Measurements from ENCODE around the gene OLFML3.

Gene OLFML3

DNA sequence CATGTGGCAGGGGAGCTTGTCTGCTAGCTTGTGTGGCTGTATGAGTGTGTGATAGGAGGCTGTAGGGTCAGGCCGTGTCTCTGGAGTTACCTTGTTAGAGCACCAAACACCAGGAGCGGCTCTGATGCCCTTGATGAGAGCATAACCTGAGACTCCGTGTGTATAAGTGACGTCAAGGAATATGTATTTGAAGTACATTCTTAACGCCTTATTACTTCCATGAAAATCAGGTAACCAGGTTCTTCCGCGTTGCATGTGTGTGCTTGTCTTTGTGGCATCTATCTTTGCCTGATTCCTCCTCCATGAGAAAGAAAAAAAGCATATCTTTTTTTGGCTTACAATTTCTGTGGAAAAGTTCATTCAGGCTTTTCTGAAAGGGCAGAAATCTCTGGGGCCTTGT is 4.6 kb downstream of the OLFML3 start:
- Histone ChIP-seq H3K27me3 (ENCODE audit: control insufficient read depth, insufficient read depth, low read length) (no peaks in the 10 kb centered on the region), H3K36me3 (ENCODE audit: control insufficient read depth, insufficient read depth, low read length) (no peaks in the 10 kb centered on the region), H3K4me1 (ENCODE audit: control insufficient read depth, insufficient read depth, low read length) (peaks cover 36% of the 10 kb centered on the region), H3K9ac (ENCODE audit: low read length) (no peak overlapping the region), H3K4me3 (ENCODE audit: low read length) (peak overlapping the region; percentile 63), H3K27ac (ENCODE audit: low read depth, low read length) (peak overlapping the region; percentile 81)

DNA sequence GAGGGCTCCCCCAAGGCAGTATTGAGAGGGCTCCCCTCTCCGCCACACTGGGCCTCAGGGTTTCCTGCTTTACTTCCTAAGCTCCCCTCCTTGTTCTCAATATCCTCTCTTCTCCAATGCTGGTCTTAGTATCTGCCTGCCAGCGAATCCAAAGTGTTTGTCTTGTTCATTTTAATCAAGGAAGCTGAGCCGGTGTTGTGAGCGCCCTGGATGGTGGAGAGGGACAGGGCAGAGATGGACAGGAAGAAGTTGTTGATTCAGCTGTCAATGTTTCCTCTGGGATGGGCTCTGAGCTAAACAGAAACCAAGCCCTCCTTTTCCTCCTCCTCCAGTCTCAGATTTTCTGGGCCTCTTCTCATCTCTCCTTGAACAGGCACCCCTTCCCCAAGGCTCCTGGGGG is 5.4 kb downstream of the OLFML3 start:
- no peak overlapping the region for H3K9ac ChIP-seq (ENCODE audit: low read length)

DNA sequence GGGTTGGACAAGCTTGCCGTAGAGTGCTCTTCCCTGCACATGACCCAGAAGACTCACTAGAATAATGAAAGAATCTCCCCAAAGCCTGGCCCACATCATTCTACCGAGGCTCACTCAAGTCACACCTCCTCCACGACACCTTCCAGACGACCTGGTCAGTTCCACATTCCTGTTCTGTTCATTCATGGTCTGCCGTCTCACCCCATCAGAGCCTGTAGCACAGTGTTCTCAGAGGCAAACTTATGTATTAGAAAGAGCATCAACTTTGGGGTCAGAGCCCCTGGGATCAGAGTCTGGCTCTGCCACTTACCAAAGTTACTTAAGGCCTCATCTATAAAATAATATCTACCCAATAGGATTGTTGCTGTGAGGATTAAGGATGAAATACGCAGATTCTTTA is 7.5 kb downstream of the OLFML3 start:
- H3K36me3 ChIP-seq (ENCODE audit: control insufficient read depth, insufficient read depth, low read length): no peaks in the 10 kb centered on the region
- H3K9ac ChIP-seq (ENCODE audit: low read length): no peak overlapping the region
- H3K4me1 ChIP-seq (ENCODE audit: control insufficient read depth, insufficient read depth, low read length): peaks cover 23% of the 10 kb centered on the region
- no peaks in the 10 kb centered on the region for H3K27me3 ChIP-seq (ENCODE audit: control insufficient read depth, insufficient read depth, low read length)
- H3K4me3 ChIP-seq (ENCODE audit: low read length): no peak overlapping the region
- no peak overlapping the region for H3K27ac ChIP-seq (ENCODE audit: low read depth, low read length)

More for the DNA sequence above, 5.4 kb downstream of the OLFML3 start:
- Histone ChIP-seq H3K36me3 (ENCODE audit: control insufficient read depth, insufficient read depth, low read length) (no peaks in the 10 kb centered on the region), H3K4me3 (ENCODE audit: low read length) (no peak overlapping the region), H3K27me3 (ENCODE audit: control insufficient read depth, insufficient read depth, low read length) (no peaks in the 10 kb centered on the region), H3K4me1 (ENCODE audit: control insufficient read depth, insufficient read depth, low read length) (peaks cover 36% of the 10 kb centered on the region), H3K27ac (ENCODE audit: low read depth, low read length) (no peak overlapping the region)

DNA sequence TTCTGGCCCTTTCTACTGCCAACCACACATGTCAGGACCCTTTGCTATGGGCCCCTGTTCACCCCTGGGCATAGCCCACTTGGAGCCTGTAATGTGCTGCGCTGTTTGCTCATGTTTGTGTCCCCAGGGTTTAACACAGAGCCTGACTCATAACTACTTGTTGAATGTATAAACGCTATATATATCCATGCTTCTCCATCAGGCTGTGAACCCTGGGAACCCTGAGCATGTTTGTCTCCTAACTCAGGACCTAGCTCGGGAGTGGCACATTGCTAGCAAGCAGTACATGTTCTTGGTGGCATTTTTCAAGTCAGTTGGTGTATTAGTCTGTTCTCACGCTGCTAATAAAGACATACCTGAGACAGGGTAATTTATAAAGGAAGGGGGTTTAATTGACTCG is 8.0 kb downstream of the OLFML3 start:
- Histone ChIP-seq H3K27me3 (ENCODE audit: control insufficient read depth, insufficient read depth, low read length) (no peaks in the 10 kb centered on the region), H3K27ac (ENCODE audit: low read depth, low read length) (no peak overlapping the region), H3K4me1 (ENCODE audit: control insufficient read depth, insufficient read depth, low read length) (peaks cover 19% of the 10 kb centered on the region), H3K36me3 (ENCODE audit: control insufficient read depth, insufficient read depth, low read length) (no peaks in the 10 kb centered on the region), H3K9ac (ENCODE audit: low read length) (no peak overlapping the region), H3K4me3 (ENCODE audit: low read length) (no peak overlapping the region)

DNA sequence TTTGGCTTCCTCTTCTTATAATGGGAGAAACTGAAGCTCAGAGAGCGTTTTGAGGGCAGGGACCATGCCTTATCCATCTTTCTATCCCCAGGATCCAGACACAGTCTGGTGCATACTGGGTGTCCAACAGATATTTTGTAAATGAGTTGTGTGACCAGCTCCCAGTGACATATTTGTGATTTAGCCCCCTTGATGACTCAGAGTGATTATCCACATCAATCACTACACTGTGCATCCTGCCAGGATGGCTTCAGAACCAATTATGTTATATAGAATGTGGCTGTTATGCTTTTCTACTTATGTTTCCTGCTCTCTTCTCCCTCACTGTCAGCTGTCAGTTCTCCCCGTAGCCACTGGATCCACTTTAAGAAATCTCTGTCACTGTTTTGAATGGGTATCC is 11.3 kb downstream of the OLFML3 start:
- Histone ChIP-seq H3K9ac (ENCODE audit: low read length) (no peak overlapping the region), H3K4me1 (ENCODE audit: control insufficient read depth, insufficient read depth, low read length) (no peaks in the 10 kb centered on the region), H3K27me3 (ENCODE audit: control insufficient read depth, insufficient read depth, low read length) (no peaks in the 10 kb centered on the region), H3K27ac (ENCODE audit: low read depth, low read length) (no peak overlapping the region), H3K36me3 (ENCODE audit: control insufficient read depth, insufficient read depth, low read length) (no peaks in the 10 kb centered on the region), H3K4me3 (ENCODE audit: low read length) (no peak overlapping the region)

DNA sequence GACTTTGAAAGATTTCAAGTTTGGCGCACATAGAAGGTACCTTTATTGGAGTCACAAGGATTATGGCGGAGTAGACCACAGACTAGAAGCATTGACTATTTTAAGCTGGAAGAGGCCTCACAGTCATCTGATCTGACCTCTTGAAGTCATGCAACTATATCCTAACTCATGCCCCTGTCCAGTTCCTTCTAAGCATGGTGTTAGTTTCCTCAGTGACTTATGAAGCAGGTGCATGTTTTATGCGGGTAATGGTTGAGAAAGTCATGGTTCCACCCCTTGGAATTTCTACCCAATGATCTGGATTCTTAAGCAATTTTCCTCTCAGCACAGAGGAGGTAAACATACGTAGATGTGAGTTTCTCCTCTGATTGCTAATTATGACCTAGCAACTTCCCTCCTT is 11.7 kb downstream of the OLFML3 start:
- H3K27me3 ChIP-seq (ENCODE audit: control insufficient read depth, insufficient read depth, low read length): no peaks in the 10 kb centered on the region
- no peaks in the 10 kb centered on the region for H3K4me1 ChIP-seq (ENCODE audit: control insufficient read depth, insufficient read depth, low read length)
- H3K4me3 ChIP-seq (ENCODE audit: low read length): no peak overlapping the region
- H3K27ac ChIP-seq (ENCODE audit: low read depth, low read length): no peak overlapping the region
- no peaks in the 10 kb centered on the region for H3K36me3 ChIP-seq (ENCODE audit: control insufficient read depth, insufficient read depth, low read length)
- H3K9ac ChIP-seq (ENCODE audit: low read length): no peak overlapping the region

DNA sequence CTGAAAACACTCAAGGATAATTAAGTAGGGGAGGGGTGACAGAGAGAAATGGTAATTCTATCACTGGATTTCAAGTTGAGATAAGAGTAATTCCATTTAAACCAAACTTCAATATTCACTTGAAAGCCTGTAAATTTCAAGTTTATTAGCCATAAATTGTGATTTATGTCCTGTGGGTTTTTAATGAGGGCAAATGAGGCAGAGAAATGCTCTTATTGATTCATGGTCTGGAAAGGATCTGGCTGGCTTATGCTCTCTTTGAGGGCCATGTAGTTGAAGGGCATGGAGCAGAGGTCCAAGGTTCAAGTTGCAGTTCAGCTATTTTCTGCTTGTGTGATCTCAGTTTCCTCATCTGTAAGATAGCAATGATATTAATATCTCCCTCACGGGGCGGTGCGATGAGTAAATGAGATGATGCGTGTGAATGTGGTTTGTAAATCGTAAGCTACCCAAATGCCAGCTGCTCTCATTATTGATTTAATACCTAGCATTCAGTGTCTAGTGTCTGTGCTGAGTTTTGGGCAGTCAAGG is 12.3 kb downstream of the OLFML3 start:
- H3K9ac ChIP-seq (ENCODE audit: low read length): no peak overlapping the region

DNA sequence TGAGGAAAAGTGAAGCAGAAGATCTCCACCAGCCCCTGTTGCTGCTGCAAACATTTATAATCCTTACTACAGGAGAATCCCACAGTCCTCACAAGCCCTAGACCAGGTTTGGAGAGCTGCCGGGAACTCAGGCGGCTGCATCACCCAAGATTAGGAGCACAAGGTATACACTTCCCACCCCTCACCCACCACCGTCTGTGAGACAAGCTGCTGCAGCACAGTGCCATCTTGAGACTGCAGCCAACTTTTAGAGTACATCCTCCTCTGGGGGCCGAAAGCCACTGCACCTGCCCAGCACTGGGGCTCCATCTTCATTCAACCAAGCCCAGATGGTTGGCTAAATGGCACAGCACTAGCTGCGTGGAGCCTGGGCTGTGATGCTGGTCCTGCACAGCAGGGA is 13.8 kb downstream of the OLFML3 start:
- no peaks in the 10 kb centered on the region for H3K27me3 ChIP-seq (ENCODE audit: control insufficient read depth, insufficient read depth, low read length)
- no peaks in the 10 kb centered on the region for H3K4me1 ChIP-seq (ENCODE audit: control insufficient read depth, insufficient read depth, low read length)
- no peaks in the 10 kb centered on the region for H3K36me3 ChIP-seq (ENCODE audit: control insufficient read depth, insufficient read depth, low read length)
- H3K4me3 ChIP-seq (ENCODE audit: low read length): no peak overlapping the region
- H3K9ac ChIP-seq (ENCODE audit: low read length): no peak overlapping the region
- H3K27ac ChIP-seq (ENCODE audit: low read depth, low read length): no peak overlapping the region

More for the DNA sequence above, 12.3 kb downstream of the OLFML3 start:
- no peaks in the 10 kb centered on the region for H3K27me3 ChIP-seq (ENCODE audit: control insufficient read depth, insufficient read depth, low read length)
- no peak overlapping the region for H3K27ac ChIP-seq (ENCODE audit: low read depth, low read length)
- H3K4me1 ChIP-seq (ENCODE audit: control insufficient read depth, insufficient read depth, low read length): no peaks in the 10 kb centered on the region
- H3K36me3 ChIP-seq (ENCODE audit: control insufficient read depth, insufficient read depth, low read length): no peaks in the 10 kb centered on the region
- no peak overlapping the region for H3K4me3 ChIP-seq (ENCODE audit: low read length)

DNA sequence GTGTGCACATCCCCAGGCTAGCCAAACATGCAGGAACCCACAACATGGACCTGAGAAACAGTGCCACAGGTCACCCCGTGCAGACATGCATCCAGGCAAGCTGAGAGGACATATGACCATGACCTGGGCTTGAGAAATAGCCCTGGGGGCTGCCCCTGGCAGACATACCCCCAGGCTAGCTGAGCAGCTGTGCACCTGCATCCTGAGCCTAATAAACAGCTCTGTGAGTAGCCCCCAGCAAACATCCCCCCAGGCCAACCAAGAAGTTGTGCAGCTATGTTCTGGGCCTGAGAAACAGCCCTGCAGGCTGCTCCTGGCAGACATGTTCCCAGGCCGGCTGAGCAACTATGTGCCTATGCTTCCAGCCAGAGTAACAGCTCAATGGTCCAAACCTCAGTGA is 14.5 kb downstream of the OLFML3 start:
- Histone ChIP-seq H3K27me3 (ENCODE audit: control insufficient read depth, insufficient read depth, low read length) (no peaks in the 10 kb centered on the region), H3K36me3 (ENCODE audit: control insufficient read depth, insufficient read depth, low read length) (no peaks in the 10 kb centered on the region), H3K4me1 (ENCODE audit: control insufficient read depth, insufficient read depth, low read length) (no peaks in the 10 kb centered on the region), H3K4me3 (ENCODE audit: low read length) (no peak overlapping the region), H3K27ac (ENCODE audit: low read depth, low read length) (no peak overlapping the region), H3K9ac (ENCODE audit: low read length) (no peak overlapping the region)

DNA sequence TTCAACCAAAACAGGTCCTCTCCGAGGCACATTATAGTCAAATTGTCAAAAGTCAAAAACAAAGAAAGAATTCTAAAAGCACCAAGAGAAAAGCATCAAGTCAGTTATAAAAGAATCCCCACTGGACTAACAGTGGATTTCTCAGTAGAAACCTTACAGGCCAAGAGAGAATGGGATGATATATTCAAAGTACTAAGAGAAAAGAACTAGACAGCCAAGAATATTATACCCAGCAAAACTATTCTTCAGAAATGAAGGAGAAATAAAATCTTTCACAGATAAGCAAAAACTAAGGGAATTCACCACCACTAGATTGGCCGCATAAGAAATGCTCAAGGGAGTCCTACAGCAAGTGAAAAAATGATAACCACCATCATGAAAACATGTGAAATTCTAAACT is 16.1 kb downstream of the OLFML3 start:
- no peaks in the 10 kb centered on the region for H3K36me3 ChIP-seq (ENCODE audit: control insufficient read depth, insufficient read depth, low read length)
- H3K9ac ChIP-seq (ENCODE audit: low read length): no peak overlapping the region
- H3K4me1 ChIP-seq (ENCODE audit: control insufficient read depth, insufficient read depth, low read length): no peaks in the 10 kb centered on the region
- no peak overlapping the region for H3K4me3 ChIP-seq (ENCODE audit: low read length)
- no peak overlapping the region for H3K27ac ChIP-seq (ENCODE audit: low read depth, low read length)
- no peaks in the 10 kb centered on the region for H3K27me3 ChIP-seq (ENCODE audit: control insufficient read depth, insufficient read depth, low read length)

DNA sequence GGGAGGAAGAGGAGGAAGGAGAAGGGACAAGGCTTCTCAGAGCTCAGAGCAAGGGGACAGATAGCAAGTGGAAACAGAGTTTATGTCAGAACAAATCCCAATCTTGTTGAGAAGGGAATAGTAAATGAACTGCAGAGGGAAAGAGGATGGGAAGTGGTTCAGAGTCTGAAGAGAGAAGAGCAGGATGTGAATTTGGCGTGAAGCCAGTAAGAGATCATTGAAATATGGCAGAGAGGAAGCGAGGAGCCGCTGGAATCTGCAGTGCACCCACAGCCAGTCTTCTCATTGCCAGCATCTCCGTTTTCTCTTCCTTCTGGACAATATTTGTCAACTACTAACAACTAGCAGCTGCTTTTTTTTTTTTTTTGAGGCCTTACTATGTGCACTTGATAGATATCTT is 19.1 kb downstream of the OLFML3 start:
- H3K4me3 ChIP-seq (ENCODE audit: low read length): no peak overlapping the region
- H3K36me3 ChIP-seq (ENCODE audit: control insufficient read depth, insufficient read depth, low read length): no peaks in the 10 kb centered on the region
- no peaks in the 10 kb centered on the region for H3K27me3 ChIP-seq (ENCODE audit: control insufficient read depth, insufficient read depth, low read length)
- H3K9ac ChIP-seq (ENCODE audit: low read length): no peak overlapping the region
- no peaks in the 10 kb centered on the region for H3K4me1 ChIP-seq (ENCODE audit: control insufficient read depth, insufficient read depth, low read length)
- H3K27ac ChIP-seq (ENCODE audit: low read depth, low read length): no peak overlapping the region

DNA sequence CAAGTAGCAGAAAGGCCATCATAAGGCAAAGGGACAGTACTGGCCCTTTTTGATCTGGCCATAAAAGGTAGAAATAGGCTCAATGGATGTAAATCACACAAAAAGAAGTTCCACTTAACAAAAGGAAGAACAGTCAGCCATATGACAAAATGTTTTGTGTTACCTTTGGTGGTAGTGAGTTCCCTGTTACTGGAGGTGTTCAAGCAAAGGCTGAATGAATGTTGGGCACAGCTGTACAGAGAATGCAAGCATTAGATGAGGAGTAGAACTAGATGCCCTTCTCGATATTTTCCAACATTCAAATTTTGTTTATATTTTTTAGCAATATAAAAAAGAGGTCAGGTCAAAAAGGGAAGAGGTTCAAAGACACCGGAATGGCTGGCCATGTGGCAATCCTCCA is 20.0 kb downstream of the OLFML3 start:
- no peaks in the 10 kb centered on the region for H3K27me3 ChIP-seq (ENCODE audit: control insufficient read depth, insufficient read depth, low read length)
- H3K36me3 ChIP-seq (ENCODE audit: control insufficient read depth, insufficient read depth, low read length): no peaks in the 10 kb centered on the region
- H3K27ac ChIP-seq (ENCODE audit: low read depth, low read length): no peak overlapping the region
- no peak overlapping the region for H3K4me3 ChIP-seq (ENCODE audit: low read length)
- no peaks in the 10 kb centered on the region for H3K4me1 ChIP-seq (ENCODE audit: control insufficient read depth, insufficient read depth, low read length)
- no peak overlapping the region for H3K9ac ChIP-seq (ENCODE audit: low read length)

DNA sequence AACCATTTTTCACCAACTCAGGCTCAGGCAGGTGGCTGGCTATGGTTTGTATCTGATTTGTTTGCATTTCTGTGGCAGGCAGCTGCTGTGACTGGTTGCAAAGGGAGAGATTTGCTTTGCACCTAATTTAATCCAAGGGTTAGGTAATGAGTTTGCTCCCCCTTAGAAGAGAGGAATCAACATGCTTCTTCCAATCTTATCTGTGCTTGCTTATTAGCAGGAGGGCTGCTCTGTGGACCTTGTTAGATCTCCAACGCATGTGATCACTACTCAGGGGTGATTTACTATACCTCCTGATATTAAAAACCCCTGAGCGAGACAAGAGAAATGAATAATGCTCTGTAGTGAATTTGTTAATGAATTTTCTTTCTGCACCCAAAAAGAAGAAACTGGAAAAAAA is 20.5 kb downstream of the OLFML3 start:
- no peak overlapping the region for H3K9ac ChIP-seq (ENCODE audit: low read length)
- H3K36me3 ChIP-seq (ENCODE audit: control insufficient read depth, insufficient read depth, low read length): no peaks in the 10 kb centered on the region
- no peaks in the 10 kb centered on the region for H3K4me1 ChIP-seq (ENCODE audit: control insufficient read depth, insufficient read depth, low read length)
- H3K4me3 ChIP-seq (ENCODE audit: low read length): no peak overlapping the region
- H3K27ac ChIP-seq (ENCODE audit: low read depth, low read length): no peak overlapping the region
- H3K27me3 ChIP-seq (ENCODE audit: control insufficient read depth, insufficient read depth, low read length): no peaks in the 10 kb centered on the region

All from rectal smooth muscle tissue (tissue), 1 donor.